H1 (cell line): ENCODE measurements around the gene SLC8B1. TPM values are rescaled to one million over a fixed set of nuclear protein-coding genes. Genes with fewer than 3 reads are reported as not detected.

ENCODE experiments used
- CTCF ChIA-PET: fragments of 300-600 bp; sonication (Branson Sonifier 250); formaldehyde crosslinking; loops from one replicate; lab custom pipeline; 2021; ENCODE audit not compliant: partially characterized antibody; lab: Charles Lee
- POLR2A ChIA-PET: fragments of 300-600 bp; sonication (Branson Sonifier 250); formaldehyde crosslinking; loops from one replicate; lab custom pipeline; 2021; ENCODE audit warnings: inconsistent platforms; ENCODE audit not compliant: partially characterized antibody; lab: Charles Lee
- DNase-seq, 2 experiments: peaks; one replicate each; pipeline versions ENCODE4 v3.0.0 to v3.0.0-alpha.2; 2010 to 2022; ENCODE audit warnings: low spot score in 2 of 2, low read depth in 1 of 2, mixed read lengths in 1 of 2
- FAIRE-seq: peaks from 2 replicates; lab custom pipeline; 2011; peaks lifted over from hg19 to GRCh38; lab: Jason Lieb, UNC
- H2AFZ ChIP-seq: 2 replicates; pipeline ENCODE4 v1.8.1; 2012; ENCODE audit warnings: low read length, inconsistent platforms
- H2AK5ac ChIP-seq: 2 replicates; pipeline ENCODE4 v1.6.1; 2013; ENCODE audit warnings: low read depth, low read length
- H2BK120ac ChIP-seq: replicated peaks from 2 replicates; pipeline ENCODE3; 2013; ENCODE audit warnings: low read depth, low read length, inconsistent platforms
- H2BK12ac ChIP-seq: 2 replicates; pipeline ENCODE4 v1.6.1; 2013; ENCODE audit warnings: low read depth, low read length
- H2BK15ac ChIP-seq: 2 replicates; pipeline ENCODE4 v1.6.1; 2013; ENCODE audit warnings: low read length
- H2BK20ac ChIP-seq: 2 replicates; pipeline ENCODE4 v1.6.1; 2013; ENCODE audit warnings: low read length
- H2BK5ac ChIP-seq: 2 replicates; pipeline ENCODE4 v1.6.1; 2013; ENCODE audit warnings: low read depth, low read length
- H3K14ac ChIP-seq: 2 replicates; pipeline ENCODE4 v1.6.1; 2013; ENCODE audit warnings: inconsistent platforms; ENCODE audit not compliant: insufficient read length
- H3K18ac ChIP-seq: 2 replicates; pipeline ENCODE4 v1.6.1; 2013; ENCODE audit warnings: low read length; ENCODE audit errors: extremely low read depth
- H3K23ac ChIP-seq: 2 replicates; pipeline ENCODE4 v1.6.1; 2013; ENCODE audit warnings: inconsistent platforms; ENCODE audit not compliant: insufficient read length
- H3K23me2 ChIP-seq: 2 replicates; pipeline ENCODE4 v1.6.1; 2013; ENCODE audit warnings: low read depth, low read length
- H3K27ac ChIP-seq: 2 replicates; pipeline ENCODE4 v1.6.1; 2011; ENCODE audit warnings: low read depth, low read length, inconsistent platforms
- H3K27me3 ChIP-seq, 4 experiments: replicated peaks in 1 of 4; 1 replicate in 1 of 4; 2 replicates in 3 of 4; pipeline versions ENCODE4 v1.6.1 to v1.8.1; 2011 to 2013; ENCODE audit warnings: low read length in 3 of 4, mild to moderate bottlenecking in 3 of 4, inconsistent platforms in 2 of 4, mixed read lengths in 2 of 4, moderate library complexity in 1 of 4; ENCODE audit not compliant: control insufficient read depth in 3 of 4, insufficient read depth in 3 of 4; ENCODE audit errors: extremely low read depth in 1 of 4
- H3K36me3 ChIP-seq, 4 experiments: 2 replicates each; pipeline versions ENCODE4 v1.6.1 to v1.8.1; 2011 to 2013; ENCODE audit warnings: mild to moderate bottlenecking in 4 of 4, low read length in 3 of 4, moderate library complexity in 2 of 4, control low read depth in 1 of 4, inconsistent platforms in 1 of 4; ENCODE audit not compliant: insufficient read depth in 4 of 4, control insufficient read depth in 2 of 4
- H3K4ac ChIP-seq: replicated peaks from 2 replicates; pipeline ENCODE3; 2013; ENCODE audit warnings: low read length, low read depth, mixed read lengths, inconsistent platforms; ENCODE audit not compliant: insufficient read length
- H3K4me1 ChIP-seq, 4 experiments: replicated peaks in 1 of 4; 1 replicate in 1 of 4; 2 replicates in 3 of 4; pipeline versions ENCODE4 v1.6.1 to v1.8.1; 2011 to 2013; ENCODE audit warnings: low read length in 3 of 4, inconsistent platforms in 2 of 4, mixed read lengths in 1 of 4; ENCODE audit not compliant: insufficient read depth in 4 of 4, control insufficient read depth in 3 of 4
- H3K4me2 ChIP-seq, 2 experiments: 2 replicates each; pipeline versions ENCODE4 v1.6.1 to v1.8.1; 2011 to 2013; ENCODE audit warnings: low read depth in 2 of 2, low read length in 2 of 2, control low read depth in 1 of 2, inconsistent platforms in 1 of 2, mild to moderate bottlenecking in 1 of 2; ENCODE audit not compliant: insufficient read depth in 1 of 2
- H3K4me3 ChIP-seq, 4 experiments: fragments of 200-600, 300-600 bp in 1 of 4; sonication (generic), shearing (Covaris generic), sonication (Bioruptor Twin) in 1 of 4; 2 replicates each; pipeline versions ENCODE4 v1.5.1 to v1.8.1; 2011 to 2016; ENCODE audit warnings: low read length in 4 of 4, low read depth in 3 of 4, control low read depth in 2 of 4, inconsistent platforms in 2 of 4, mild to moderate bottlenecking in 2 of 4, mixed read lengths in 1 of 4, moderate library complexity in 1 of 4; ENCODE audit not compliant: insufficient read depth in 2 of 4; ENCODE audit errors: extremely low read depth in 1 of 4
- H3K56ac ChIP-seq: replicated peaks from 2 replicates; pipeline ENCODE3; 2013; ENCODE audit warnings: low read depth, mild to moderate bottlenecking, mixed read lengths, low read length, inconsistent platforms; ENCODE audit not compliant: insufficient read length
- H3K79me1 ChIP-seq: 2 replicates; pipeline ENCODE4 v1.6.1; 2013; ENCODE audit warnings: low read depth, low read length, control low read depth
- H3K79me2 ChIP-seq, 2 experiments: 2 replicates each; pipeline versions ENCODE4 v1.6.1 to v1.8.1; 2012 to 2013; ENCODE audit warnings: low read length in 2 of 2, mild to moderate bottlenecking in 2 of 2, inconsistent platforms in 1 of 2; ENCODE audit not compliant: insufficient read depth in 2 of 2, control insufficient read depth in 1 of 2
- H3K9ac ChIP-seq, 4 experiments: replicated peaks in 1 of 4; 1 replicate in 1 of 4; 2 replicates in 3 of 4; pipeline versions ENCODE4 v1.6.1 to v1.8.1; 2011 to 2013; ENCODE audit warnings: low read depth in 3 of 4, low read length in 3 of 4, control low read depth in 2 of 4, mild to moderate bottlenecking in 2 of 4, moderate library complexity in 2 of 4, inconsistent platforms in 1 of 4; ENCODE audit errors: extremely low read depth in 1 of 4
- H3K9me3 ChIP-seq, 2 experiments: 2 replicates each; pipeline versions ENCODE4 v1.6.1 to v1.8.1; 2012 to 2013; ENCODE audit warnings: mild to moderate bottlenecking in 2 of 2, moderate library complexity in 2 of 2, control low read depth in 1 of 2, inconsistent platforms in 1 of 2, low read depth in 1 of 2, low read length in 1 of 2, mixed read lengths in 1 of 2; ENCODE audit not compliant: insufficient read depth in 2 of 2
- H4K20me1 ChIP-seq, 2 experiments: replicated peaks in 1 of 2; 2 replicates each; pipeline versions ENCODE3 to v1.8.1; 2011 to 2013; ENCODE audit warnings: inconsistent platforms in 2 of 2, low read length in 2 of 2, mild to moderate bottlenecking in 1 of 2; ENCODE audit not compliant: insufficient read depth in 2 of 2, control insufficient read depth in 1 of 2
- H4K5ac ChIP-seq: 2 replicates; pipeline ENCODE4 v1.6.1; 2013; ENCODE audit warnings: low read length, low read depth, mixed read lengths, inconsistent platforms; ENCODE audit not compliant: insufficient read length
- H4K8ac ChIP-seq: 2 replicates; pipeline ENCODE4 v1.8.0; 2013; ENCODE audit warnings: mild to moderate bottlenecking, moderate library complexity, low read length, inconsistent platforms; ENCODE audit not compliant: insufficient read depth; ENCODE audit errors: extremely low read depth
- H4K91ac ChIP-seq: replicated peaks from 2 replicates; pipeline ENCODE3; 2013; ENCODE audit warnings: low read length, mixed read lengths, inconsistent platforms; ENCODE audit not compliant: insufficient read length
- CBX8 ChIP-seq: fragments of 300-800, 300-1000 bp; sonication (generic); IDR thresholded peaks from 2 replicates; pipeline ENCODE4 v1.7.1; 2016; ENCODE audit warnings: low read depth, low read length, borderline replicate concordance
- CHD2 ChIP-seq: IDR thresholded peaks from 2 replicates; pipeline ENCODE4 v1.6.1; 2012; ENCODE audit warnings: low read length, improper control_type of control experiment
- CTBP2 ChIP-seq: IDR thresholded peaks from 2 replicates; pipeline ENCODE4 v1.7.0; 2011; ENCODE audit warnings: borderline replicate concordance, mild to moderate bottlenecking, moderate library complexity, mixed read lengths, low read length; ENCODE audit not compliant: insufficient read depth, insufficient read length
- EGR1 ChIP-seq: IDR thresholded peaks from 2 replicates; pipeline ENCODE4 v1.6.1; 2011; ENCODE audit warnings: low read depth, low read length, borderline replicate concordance
- EP300 ChIP-seq, 2 experiments: IDR thresholded peaks; 1 replicate in 1 of 2; 2 replicates in 1 of 2; pipeline ENCODE4 v1.6.1; 2011 to 2012; ENCODE audit warnings: low read depth in 2 of 2, low read length in 2 of 2, mild to moderate bottlenecking in 2 of 2, borderline replicate concordance in 1 of 2, inconsistent platforms in 1 of 2, moderate library complexity in 1 of 2
- FOSL1 ChIP-seq: IDR thresholded peaks from 2 replicates; pipeline ENCODE4 v1.6.1; 2011; ENCODE audit warnings: mild to moderate bottlenecking, low read depth, low read length, moderate library complexity; ENCODE audit not compliant: insufficient read depth
- KDM1A ChIP-seq: fragments of 200-600, 300-600 bp; sonication (generic); IDR thresholded peaks from 2 replicates; pipeline ENCODE4 v1.7.1; 2016; ENCODE audit warnings: mild to moderate bottlenecking, low read length, borderline replicate concordance
- KDM4A ChIP-seq: IDR thresholded peaks from one replicate; pipeline ENCODE4 v1.7.1; 2012; ENCODE audit warnings: low read depth, mild to moderate bottlenecking, moderate library complexity, low read length, inconsistent platforms; ENCODE audit not compliant: severe bottlenecking
- RFX5 ChIP-seq: IDR thresholded peaks from 2 replicates; pipeline ENCODE4 v1.6.1; 2011; ENCODE audit warnings: low read depth, low read length, improper control_type of control experiment, borderline replicate concordance
- RXRA ChIP-seq: IDR thresholded peaks from 2 replicates; pipeline ENCODE4 v1.6.1; 2011; ENCODE audit warnings: low read depth, mild to moderate bottlenecking, low read length, moderate library complexity; ENCODE audit not compliant: insufficient read depth
- SAP30 ChIP-seq: fragments of 300-600 bp; sonication (generic); IDR thresholded peaks from 2 replicates; pipeline ENCODE4 v1.7.1; 2012; ENCODE audit warnings: low read length, moderate library complexity, mild to moderate bottlenecking, inconsistent platforms; ENCODE audit not compliant: insufficient read depth, insufficient replicate concordance
- SP4 ChIP-seq: IDR thresholded peaks from 2 replicates; pipeline ENCODE4 v1.6.1; 2012; ENCODE audit warnings: low read length, inconsistent platforms
- SUZ12 ChIP-seq: fragments of 200-600 bp; sonication (generic); IDR thresholded peaks from 2 replicates; pipeline ENCODE4 v1.6.1; 2012; ENCODE audit warnings: mild to moderate bottlenecking, inconsistent platforms, low read length, moderate library complexity, mixed read lengths
- WGBS, 2 experiments: shearing (Covaris generic) in 1 of 2; methylation state at CpG; one replicate each; pipeline versions ENCODE4 v1.1.6 to v1.1.7; 2013 to 2015; ENCODE audit warnings: low lambda C conversion rate in 2 of 2, mixed read lengths in 2 of 2, inconsistent platforms in 1 of 2, low coverage in 1 of 2, missing lambda C conversion rate in 1 of 2; ENCODE audit not compliant: insufficient replicate concordance in 2 of 2, insufficient coverage in 1 of 2, insufficient read length in 1 of 2; ENCODE audit errors: extremely low coverage in 1 of 2, missing lambda C conversion rate in 1 of 2; 5-methylcytosine and 5-hydroxymethylcytosine counted together
- polyA plus RNA-seq, 7 experiments: library from polyadenylated mRNA; depleted of rRNA in 3 of 7; stranded (reverse) in 5 of 7; unstranded in 2 of 7; fragments of >200 nt in 5 of 7; fragments of 200-250 nt in 2 of 7; gene quantifications; 1 replicate in 5 of 7; 2 replicates in 1 of 7; 4 replicates in 1 of 7; pipeline versions ENCODE4 v1.2.1 to v1.2.3, GENCODE V29; 2011 to 2013; ENCODE audit warnings: missing spikeins in 2 of 7, mixed read lengths in 2 of 7
- total RNA-seq: library from RNA; stranded (reverse); fragmentation: NEBNext Ultra II Directional; extraction: Animal tissue kit (Norgen Biotek cat#: 25700); gene quantifications from 2 replicates; pipeline ENCODE4 v1.2.1, GENCODE V29; 2021

Gene SLC8B1
- total and polyA plus RNA-seq, 2 of the 8 experiments (the other 6 are each of a cell fraction or from before 2014, with no cell fraction given), result 11.2 to 19.1 TPM

DNA sequence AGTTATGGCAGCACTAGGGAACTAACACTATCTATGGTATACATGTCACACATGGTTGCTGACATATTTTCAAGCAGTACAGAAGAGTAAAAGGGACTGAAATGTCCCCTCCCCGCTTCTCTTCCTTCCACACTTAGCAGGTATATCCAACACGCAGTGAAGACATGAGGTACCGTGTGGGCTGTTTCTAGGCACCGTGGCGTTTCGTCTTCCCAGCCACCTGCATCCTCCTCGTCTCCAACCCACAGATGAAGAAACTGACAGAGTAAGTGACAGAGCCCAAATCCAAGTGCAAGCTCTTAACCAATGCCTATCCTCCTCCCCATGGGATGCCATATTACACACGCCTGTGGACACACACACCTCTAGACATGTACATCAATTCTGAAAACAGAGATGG, 32.4 kb downstream of the SLC8B1 start:
- Histone ChIP-seq H3K23ac (no peak overlapping the region), H3K9ac (no peak overlapping the region), H3K79me2 (no peaks in the 10 kb centered on the region), H4K20me1 (no peaks in the 10 kb centered on the region), H3K23me2 (peaks cover 1% of the 10 kb centered on the region; the same call in 1 of the 2 replicates), H3K4me1 (peaks cover 0 to 13% (median 8%) of the 10 kb centered on the region in 4 experiments; a peak in 5 of 7 replicates), H3K56ac (no peak overlapping the region), H3K36me3 (no peaks in the 10 kb centered on the region; a peak in 2 of 8 replicates), H2AFZ (no peak overlapping the region), H2BK12ac (no peak overlapping the region), H3K27me3 (no peaks in the 10 kb centered on the region), H2BK5ac (0 out of 2 replicates have a peak overlapping the region, but pooled peaks have one; percentile 11), H3K4me3 (no peak overlapping the region), H2BK120ac (no peak overlapping the region), H3K79me1 (no peaks in the 10 kb centered on the region), H4K8ac (no peak overlapping the region), H3K4me2 (no peak overlapping the region), H2BK15ac (no peak overlapping the region), H4K91ac (no peak overlapping the region), H3K27ac (no peak overlapping the region), H2BK20ac (no peak overlapping the region), H4K5ac (no peak overlapping the region), H3K4ac (no peak overlapping the region), H2AK5ac (no peak overlapping the region), H3K9me3 (no peaks in the 10 kb centered on the region), H3K14ac (no peak overlapping the region), H3K18ac (no peak overlapping the region)
- CTCF ChIA-PET, result interaction anchor here (0.7 to 1.7 kb wide), 4 partner anchors 8 to 123 kb away, joined by 3 to 5 read pairs (median 4); no protein-coding TSS in a partner anchor
- DNase-seq (no peak), FAIRE-seq (no peak)
- POLR2A ChIA-PET, result interaction anchor here (1.2 to 1.6 kb wide), 3 partner anchors 9 to 35 kb away, joined by 3 to 4 read pairs (median 3); no protein-coding TSS in a partner anchor
- WGBS, 2 experiments, result 90% methylated on average over 8 of the region's 8 CpGs; no CpG with 5 or more reads in 1 of the 2 experiments
- no peak for TF ChIP-seq KDM4A
- TF ChIP-seq FOSL1, result no peak
- no peak for TF ChIP-seq SP4
- no peak for TF ChIP-seq EGR1
- no peak for TF ChIP-seq EP300 (IDR thresholded peaks at IDR 0.05; ENCODE audit: borderline replicate concordance in 1 of 2, low read depth in 2 of 2, low read length in 2 of 2)
- TF ChIP-seq CBX8, result no peak
- TF ChIP-seq KDM1A, result no peak
- TF ChIP-seq RXRA, result no peak
- no peak for TF ChIP-seq CHD2
- no peak for TF ChIP-seq RFX5
- no peak for TF ChIP-seq SAP30
- no peak for TF ChIP-seq SUZ12
- no peak for TF ChIP-seq CTBP2
